Measurements from ENCODE around the gene USHBP1.

The USHBP1 gene

GRCh38 chr19:17263712-17264640 is 569 bp downstream of the USHBP1 start:
- Histone ChIP-seq H3K27me3 (ENCODE audit: insufficient read depth, low read length) (no peaks in the 10 kb centered on the region), H2AFZ (ENCODE audit: low read depth, low read length) (no peak overlapping the region), H3K4me3 (ENCODE audit: low read length) (no peak overlapping the region), H3K36me3 (ENCODE audit: insufficient read depth, low read length) (peaks cover 4% of the 10 kb centered on the region), H3K9me3 (ENCODE audit: low read length) (no peaks in the 10 kb centered on the region), H3K4me1 (ENCODE audit: insufficient read depth, low read length) (peaks cover 11% of the 10 kb centered on the region)

- Histone ChIP-seq H2AFZ (ENCODE audit: low read depth, low read length) (no peak overlapping the region), H3K27me3 (ENCODE audit: insufficient read depth, low read length) (no peaks in the 10 kb centered on the region), H3K4me3 (ENCODE audit: low read length) (no peak overlapping the region), H3K9me3 (ENCODE audit: low read length) (no peaks in the 10 kb centered on the region), H3K4me1 (ENCODE audit: insufficient read depth, low read length) (peaks cover 5% of the 10 kb centered on the region), H3K36me3 (ENCODE audit: insufficient read depth, low read length) (no peaks in the 10 kb centered on the region)
Measured at GRCh38 chr19:17262557-17262956, 2.0 kb downstream of the USHBP1 start.

GRCh38 chr19:17260842-17261325 is 3.7 kb downstream of the USHBP1 start:
- Histone ChIP-seq H3K27me3 (ENCODE audit: insufficient read depth, low read length) (no peaks in the 10 kb centered on the region), H3K36me3 (ENCODE audit: insufficient read depth, low read length) (no peaks in the 10 kb centered on the region), H2AFZ (ENCODE audit: low read depth, low read length) (no peak overlapping the region), H3K4me3 (ENCODE audit: low read length) (no peak overlapping the region), H3K4me1 (ENCODE audit: insufficient read depth, low read length) (peaks cover 5% of the 10 kb centered on the region), H3K9me3 (ENCODE audit: low read length) (no peaks in the 10 kb centered on the region)

- Histone ChIP-seq H3K4me1 (ENCODE audit: insufficient read depth, low read length) (peaks cover 5% of the 10 kb centered on the region), H3K36me3 (ENCODE audit: insufficient read depth, low read length) (no peaks in the 10 kb centered on the region), H3K9me3 (ENCODE audit: low read length) (no peaks in the 10 kb centered on the region), H3K27me3 (ENCODE audit: insufficient read depth, low read length) (no peaks in the 10 kb centered on the region), H3K4me3 (ENCODE audit: low read length) (no peak overlapping the region), H2AFZ (ENCODE audit: low read depth, low read length) (no peak overlapping the region)
Measured at GRCh38 chr19:17259934-17260333, 4.6 kb downstream of the USHBP1 start.

- Histone ChIP-seq H3K9me3 (ENCODE audit: low read length) (no peaks in the 10 kb centered on the region), H2AFZ (ENCODE audit: low read depth, low read length) (no peak overlapping the region), H3K4me1 (ENCODE audit: insufficient read depth, low read length) (peaks cover 5% of the 10 kb centered on the region), H3K4me3 (ENCODE audit: low read length) (no peak overlapping the region), H3K36me3 (ENCODE audit: insufficient read depth, low read length) (no peaks in the 10 kb centered on the region), H3K27me3 (ENCODE audit: insufficient read depth, low read length) (no peaks in the 10 kb centered on the region)
Measured at GRCh38 chr19:17259118-17259780, 5.3 kb downstream of the USHBP1 start.

GRCh38 chr19:17256130-17256529 is 8.4 kb downstream of the USHBP1 start:
- Histone ChIP-seq H3K9me3 (ENCODE audit: low read length) (no peaks in the 10 kb centered on the region), H3K4me3 (ENCODE audit: low read length) (no peak overlapping the region), H3K36me3 (ENCODE audit: insufficient read depth, low read length) (no peaks in the 10 kb centered on the region), H2AFZ (ENCODE audit: low read depth, low read length) (no peak overlapping the region), H3K4me1 (ENCODE audit: insufficient read depth, low read length) (peaks cover 5% of the 10 kb centered on the region), H3K27me3 (ENCODE audit: insufficient read depth, low read length) (no peaks in the 10 kb centered on the region)

- Histone ChIP-seq H3K27me3 (ENCODE audit: insufficient read depth, low read length) (no peaks in the 10 kb centered on the region), H3K4me1 (ENCODE audit: insufficient read depth, low read length) (peaks cover 3% of the 10 kb centered on the region), H3K9me3 (ENCODE audit: low read length) (no peaks in the 10 kb centered on the region), H3K36me3 (ENCODE audit: insufficient read depth, low read length) (no peaks in the 10 kb centered on the region), H2AFZ (ENCODE audit: low read depth, low read length) (no peak overlapping the region), H3K4me3 (ENCODE audit: low read length) (no peak overlapping the region)
Measured at GRCh38 chr19:17255150-17255621, 9.4 kb downstream of the USHBP1 start.

GRCh38 chr19:17254636-17255035 is 9.9 kb downstream of the USHBP1 start:
- Histone ChIP-seq H3K36me3 (ENCODE audit: insufficient read depth, low read length) (no peaks in the 10 kb centered on the region), H3K9me3 (ENCODE audit: low read length) (no peaks in the 10 kb centered on the region), H3K27me3 (ENCODE audit: insufficient read depth, low read length) (no peaks in the 10 kb centered on the region), H3K4me3 (ENCODE audit: low read length) (no peak overlapping the region), H3K4me1 (ENCODE audit: insufficient read depth, low read length) (peaks cover 3% of the 10 kb centered on the region), H2AFZ (ENCODE audit: low read depth, low read length) (no peak overlapping the region)

- no peaks in the 10 kb centered on the region for H3K9me3 ChIP-seq (ENCODE audit: low read length)
- no peaks in the 10 kb centered on the region for H3K36me3 ChIP-seq (ENCODE audit: insufficient read depth, low read length)
- H2AFZ ChIP-seq (ENCODE audit: low read depth, low read length) = no peak overlapping the region
- H3K27me3 ChIP-seq (ENCODE audit: insufficient read depth, low read length) = no peaks in the 10 kb centered on the region
- H3K4me3 ChIP-seq (ENCODE audit: low read length) = no peak overlapping the region
- H3K4me1 ChIP-seq (ENCODE audit: insufficient read depth, low read length) = peaks cover 23% of the 10 kb centered on the region
Measured at GRCh38 chr19:17249887-17250548, 14.5 kb downstream of the USHBP1 start.

GRCh38 chr19:17248011-17248776 is 16.4 kb downstream of the USHBP1 start:
- H3K36me3 ChIP-seq (ENCODE audit: insufficient read depth, low read length) = no peaks in the 10 kb centered on the region
- H2AFZ ChIP-seq (ENCODE audit: low read depth, low read length) = no peak overlapping the region
- H3K9me3 ChIP-seq (ENCODE audit: low read length) = no peaks in the 10 kb centered on the region
- H3K27me3 ChIP-seq (ENCODE audit: insufficient read depth, low read length) = no peaks in the 10 kb centered on the region
- H3K4me1 ChIP-seq (ENCODE audit: insufficient read depth, low read length) = peaks cover 35% of the 10 kb centered on the region
- no peak overlapping the region for H3K4me3 ChIP-seq (ENCODE audit: low read length)

GRCh38 chr19:17246681-17247425 is 17.7 kb downstream of the USHBP1 start:
- peaks cover 37% of the 10 kb centered on the region for H3K4me1 ChIP-seq (ENCODE audit: insufficient read depth, low read length)
- no peaks in the 10 kb centered on the region for H3K27me3 ChIP-seq (ENCODE audit: insufficient read depth, low read length)
- H3K9me3 ChIP-seq (ENCODE audit: low read length) = no peaks in the 10 kb centered on the region
- peak overlapping the region; percentile 13 for H2AFZ ChIP-seq (ENCODE audit: low read depth, low read length)
- H3K4me3 ChIP-seq (ENCODE audit: low read length) = peak overlapping the region; percentile 37
- no peaks in the 10 kb centered on the region for H3K36me3 ChIP-seq (ENCODE audit: insufficient read depth, low read length)

- H3K9me3 ChIP-seq (ENCODE audit: low read length) = no peaks in the 10 kb centered on the region
Measured at GRCh38 chr19:17245535-17245984, 19.0 kb downstream of the USHBP1 start, which contains the start of gene NR2F6. NR2F6 (minus strand) TSS chr19:17245919; CDS start chr19:17245220, 699 bp downstream.

More at GRCh38 chr19:17245535-17245984, 19.0 kb downstream of the USHBP1 start, which contains the start of gene NR2F6:
- Histone ChIP-seq H3K27me3 (ENCODE audit: insufficient read depth, low read length) (no peaks in the 10 kb centered on the region), H2AFZ (ENCODE audit: low read depth, low read length) (peak within 1 kb of the TSS; percentile 13), H3K36me3 (ENCODE audit: insufficient read depth, low read length) (peaks cover 5% of the 10 kb centered on the region), H3K4me1 (ENCODE audit: insufficient read depth, low read length) (peaks cover 40% of the 10 kb centered on the region), H3K4me3 (ENCODE audit: low read length) (peak within 1 kb of the TSS; percentile 98)
